NT2/D1 (cell line): ENCODE data around the gene SND1.

ENCODE experiments used
- DNase-seq: peaks from one replicate; pipeline ENCODE4 v3.0.0-alpha.2; 2011; ENCODE audit warnings: low read depth, low spot score
- H3K27me3 ChIP-seq: 2 replicates; pipeline ENCODE4 v1.6.0; 2011; ENCODE audit warnings: mild to moderate bottlenecking; ENCODE audit not compliant: insufficient read length, insufficient read depth
- H3K36me3 ChIP-seq: 2 replicates; pipeline ENCODE4 v1.6.1; 2011; ENCODE audit warnings: mild to moderate bottlenecking, low read length, mixed read lengths; ENCODE audit not compliant: insufficient read depth, insufficient read length
- H3K4me1 ChIP-seq: 2 replicates; pipeline ENCODE4 v1.5.1; 2011; ENCODE audit not compliant: insufficient read depth, insufficient read length
- H3K4me3 ChIP-seq: 2 replicates; pipeline ENCODE4 v1.5.1; 2011; ENCODE audit warnings: low read depth; ENCODE audit not compliant: insufficient read length
- H3K9ac ChIP-seq: 2 replicates; pipeline ENCODE4 v1.6.0; 2011; ENCODE audit warnings: low read depth; ENCODE audit not compliant: insufficient read length
- H3K9me3 ChIP-seq: 2 replicates; pipeline ENCODE4 v1.5.1; 2011; ENCODE audit warnings: mild to moderate bottlenecking, low read length; ENCODE audit not compliant: insufficient read depth
- SUZ12 ChIP-seq: IDR thresholded peaks from 2 replicates; pipeline ENCODE4 v1.6.1; 2011; ENCODE audit not compliant: insufficient read length, insufficient read depth; ENCODE audit errors: extremely low read depth
- YY1 ChIP-seq: IDR thresholded peaks from 2 replicates; pipeline ENCODE4 v1.6.1; 2011; ENCODE audit not compliant: insufficient read length, insufficient read depth
- ZNF274 ChIP-seq: IDR thresholded peaks from 2 replicates; pipeline ENCODE4 v1.6.1; 2011; ENCODE audit warnings: mild to moderate bottlenecking, low read depth, low read length

SND1 gene

DNA sequence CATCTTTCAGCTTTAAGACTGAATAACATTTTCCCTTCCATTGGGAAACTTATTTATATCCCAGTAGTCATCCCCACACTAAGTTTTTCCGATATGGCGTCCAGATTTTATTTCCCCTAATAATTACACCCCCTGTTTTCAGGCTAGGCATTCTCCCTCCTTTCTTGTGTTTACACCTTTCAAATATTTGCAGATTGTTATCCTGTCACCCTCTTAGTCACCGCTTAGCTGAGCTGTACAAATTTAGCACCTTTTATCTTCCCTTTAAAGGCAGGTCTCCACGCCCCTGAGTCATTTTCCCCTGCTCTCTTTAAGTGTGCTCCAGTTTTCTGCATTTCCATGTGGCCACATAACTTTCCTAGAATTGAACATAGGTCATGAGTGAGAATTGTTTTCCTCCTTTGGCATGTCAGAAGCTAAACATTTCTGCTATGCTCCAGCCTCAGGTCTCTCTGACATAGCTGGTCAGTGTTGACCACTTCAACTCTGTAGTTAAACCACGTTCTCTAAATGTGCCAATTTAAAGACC, 331.9 kb downstream of the SND1 start:
- H3K9me3 ChIP-seq: peaks cover 7% of the 10 kb centered on the region
- no peaks in the 10 kb centered on the region for H3K4me1 ChIP-seq
- H3K4me3 ChIP-seq: no peak overlapping the region
- DNase-seq: no peak
- H3K27me3 ChIP-seq: no peaks in the 10 kb centered on the region
- H3K9ac ChIP-seq: no peak overlapping the region
- TF ChIP-seq ZNF274: no peak
- no peak for TF ChIP-seq YY1
- TF ChIP-seq SUZ12: no peak
- peaks cover 3% of the 10 kb centered on the region for H3K36me3 ChIP-seq

DNA sequence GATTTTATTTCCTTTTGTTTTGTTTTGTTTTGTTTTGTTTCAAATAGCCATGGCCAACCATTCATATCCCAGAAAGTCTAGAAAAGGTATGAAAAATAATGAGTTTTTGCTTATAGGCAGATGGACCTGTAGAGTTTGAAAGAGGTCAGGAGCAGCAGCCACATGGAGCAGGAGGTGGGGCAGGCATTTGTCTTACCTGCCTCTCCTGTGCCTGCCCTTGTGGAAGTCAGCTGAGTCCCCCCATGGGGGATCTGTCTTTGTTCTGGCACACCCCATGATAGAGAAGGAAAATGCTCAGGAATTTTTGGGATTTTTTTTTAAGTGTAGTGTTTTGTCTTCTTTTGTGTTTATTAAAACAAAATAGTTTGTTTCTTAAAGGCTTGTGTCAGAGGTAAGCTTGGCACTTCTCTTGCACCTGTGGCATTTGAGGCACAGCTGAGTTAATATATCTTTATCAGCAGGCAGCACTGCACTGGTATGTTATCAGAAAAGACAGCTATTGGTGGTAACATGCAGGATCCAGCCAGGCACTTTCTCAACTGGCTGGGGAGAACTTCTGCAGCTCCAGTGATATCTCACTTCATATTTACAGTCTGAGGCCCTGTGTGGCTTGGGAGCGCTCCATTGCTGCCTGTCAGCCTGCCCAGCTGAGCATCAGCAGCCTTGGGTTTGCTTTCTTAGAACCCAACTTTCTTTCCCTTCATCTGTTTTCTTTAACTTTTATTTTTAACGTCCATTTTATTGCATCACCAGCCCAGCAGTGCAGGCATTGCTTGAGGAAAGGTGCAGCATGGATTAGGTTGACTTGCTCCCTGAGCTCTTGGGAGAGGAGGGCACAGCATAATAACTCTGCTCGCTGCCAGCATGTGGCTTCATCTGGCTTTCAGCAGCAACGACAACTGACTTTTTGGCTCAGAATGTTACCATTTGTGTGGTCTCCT, 334.9 kb downstream of the SND1 start:
- no peak overlapping the region for H3K9ac ChIP-seq
- DNase-seq: no peak
- H3K9me3 ChIP-seq: no peaks in the 10 kb centered on the region
- TF ChIP-seq ZNF274 (no peak), SUZ12 (no peak), YY1 (no peak)
- H3K27me3 ChIP-seq: no peaks in the 10 kb centered on the region
- H3K4me3 ChIP-seq: no peak overlapping the region
- peaks cover 14% of the 10 kb centered on the region for H3K36me3 ChIP-seq
- H3K4me1 ChIP-seq: no peaks in the 10 kb centered on the region

- no peak for TF ChIP-seq YY1
- no peak for TF ChIP-seq SUZ12
- TF ChIP-seq ZNF274: no peak
- no peak for DNase-seq
- Histone ChIP-seq H3K4me3 (no peak overlapping the region), H3K4me1 (no peaks in the 10 kb centered on the region), H3K9ac (no peak overlapping the region), H3K9me3 (no peaks in the 10 kb centered on the region), H3K36me3 (peaks cover 27% of the 10 kb centered on the region), H3K27me3 (no peaks in the 10 kb centered on the region)
Measured at GRCh38 chr7:127988751-127989150, 336.8 kb downstream of the SND1 start.

GRCh38 chr7:127993317-127993716, 341.3 kb downstream of the SND1 start:
- TF ChIP-seq ZNF274: no peak
- TF ChIP-seq YY1: no peak
- TF ChIP-seq SUZ12: no peak
- H3K9me3 ChIP-seq: no peaks in the 10 kb centered on the region
- no peaks in the 10 kb centered on the region for H3K27me3 ChIP-seq
- H3K9ac ChIP-seq: no peak overlapping the region
- peaks cover 5% of the 10 kb centered on the region for H3K4me1 ChIP-seq
- no peak overlapping the region for H3K4me3 ChIP-seq
- DNase-seq: no peak
- peaks cover 33% of the 10 kb centered on the region for H3K36me3 ChIP-seq

DNA sequence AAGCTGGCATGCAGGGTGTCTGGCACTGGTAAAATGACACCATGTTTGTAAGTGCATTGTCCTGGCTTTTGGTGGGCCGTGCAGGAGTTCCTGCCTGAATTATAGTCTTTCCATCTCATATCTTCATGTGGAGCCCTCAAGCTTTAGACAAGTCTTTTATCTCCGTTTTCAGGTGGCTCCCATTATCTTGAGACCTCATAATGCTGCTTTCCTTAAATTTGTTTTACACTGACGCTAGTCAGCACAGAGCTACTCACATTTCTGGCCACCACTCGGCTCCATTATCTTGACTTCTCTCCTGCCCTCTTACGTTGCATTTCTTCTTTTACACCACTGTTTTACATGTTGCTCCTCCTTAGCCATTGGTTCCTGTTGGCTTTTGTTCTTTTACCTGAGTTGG, 342.0 kb downstream of the SND1 start:
- Histone ChIP-seq H3K9me3 (no peaks in the 10 kb centered on the region), H3K9ac (no peak overlapping the region), H3K36me3 (peaks cover 33% of the 10 kb centered on the region), H3K27me3 (no peaks in the 10 kb centered on the region), H3K4me1 (peaks cover 5% of the 10 kb centered on the region), H3K4me3 (no peak overlapping the region)
- TF ChIP-seq SUZ12: no peak
- TF ChIP-seq ZNF274: no peak
- no peak for DNase-seq

- Histone ChIP-seq H3K9ac (no peak overlapping the region), H3K4me1 (peaks cover 5% of the 10 kb centered on the region), H3K9me3 (no peaks in the 10 kb centered on the region), H3K4me3 (no peak overlapping the region), H3K36me3 (peaks cover 35% of the 10 kb centered on the region), H3K27me3 (no peaks in the 10 kb centered on the region)
- TF ChIP-seq ZNF274 (no peak), YY1 (no peak), SUZ12 (no peak)
- DNase-seq: no peak
Measured at GRCh38 chr7:127995156-127995880, 343.3 kb downstream of the SND1 start.

- peaks cover 5% of the 10 kb centered on the region for H3K4me1 ChIP-seq
- no peak for DNase-seq
- peaks cover 33% of the 10 kb centered on the region for H3K36me3 ChIP-seq
- H3K4me3 ChIP-seq: no peak overlapping the region
- H3K9ac ChIP-seq: no peak overlapping the region
- no peaks in the 10 kb centered on the region for H3K9me3 ChIP-seq
- TF ChIP-seq ZNF274 (no peak), SUZ12 (no peak), YY1 (no peak)
- no peaks in the 10 kb centered on the region for H3K27me3 ChIP-seq
Measured at GRCh38 chr7:127995881-127996215, 343.9 kb downstream of the SND1 start.
